Choroid plexus epithelial cell (primary cell): ENCODE measurements around the gene PEPD.

Source experiments
- DNase-seq: peaks from one replicate; pipeline ENCODE4 v3.0.0-alpha.2; 2010; ENCODE audit warnings: low read depth
- H3K4me3 ChIP-seq: 2 replicates; pipeline ENCODE4 v1.5.1; 2011; ENCODE audit warnings: low read depth, mild to moderate bottlenecking, control low read depth, low read length, moderate library complexity
- CTCF ChIP-seq: conservative IDR thresholded peaks from 2 replicates; pipeline ENCODE4 v1.5.1; 2011; ENCODE audit warnings: low read depth, mild to moderate bottlenecking, control low read depth, inconsistent platforms, low read length, moderate library complexity

The PEPD gene

GRCh38 chr19:33499671-33500506 is 21.7 kb downstream of the PEPD start:
- DNase-seq, result no peak
- no peak overlapping the region for H3K4me3 ChIP-seq
- no peak for TF ChIP-seq CTCF

DNA sequence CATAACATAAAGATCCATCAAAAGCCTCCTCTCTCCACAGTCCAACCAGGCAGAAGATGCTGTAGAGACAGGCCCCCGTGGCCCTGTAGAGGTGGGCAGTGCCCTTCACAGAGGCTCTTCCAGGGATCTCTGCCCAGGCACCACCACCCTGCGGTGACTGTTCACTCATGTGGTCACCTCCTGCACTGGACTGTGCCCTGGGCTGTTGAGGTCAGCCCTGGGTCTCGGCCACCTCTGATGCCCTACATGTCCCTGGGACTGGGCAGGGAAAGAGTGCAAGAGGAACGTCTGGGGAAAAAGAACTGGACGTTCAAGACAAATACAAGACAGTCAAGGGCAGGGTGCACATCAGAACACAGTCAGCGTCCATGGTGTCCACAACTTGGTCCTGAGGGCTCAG is 22.3 kb downstream of the PEPD start:
- no peak for TF ChIP-seq CTCF
- no peak overlapping the region for H3K4me3 ChIP-seq
- DNase-seq, result no peak

DNA sequence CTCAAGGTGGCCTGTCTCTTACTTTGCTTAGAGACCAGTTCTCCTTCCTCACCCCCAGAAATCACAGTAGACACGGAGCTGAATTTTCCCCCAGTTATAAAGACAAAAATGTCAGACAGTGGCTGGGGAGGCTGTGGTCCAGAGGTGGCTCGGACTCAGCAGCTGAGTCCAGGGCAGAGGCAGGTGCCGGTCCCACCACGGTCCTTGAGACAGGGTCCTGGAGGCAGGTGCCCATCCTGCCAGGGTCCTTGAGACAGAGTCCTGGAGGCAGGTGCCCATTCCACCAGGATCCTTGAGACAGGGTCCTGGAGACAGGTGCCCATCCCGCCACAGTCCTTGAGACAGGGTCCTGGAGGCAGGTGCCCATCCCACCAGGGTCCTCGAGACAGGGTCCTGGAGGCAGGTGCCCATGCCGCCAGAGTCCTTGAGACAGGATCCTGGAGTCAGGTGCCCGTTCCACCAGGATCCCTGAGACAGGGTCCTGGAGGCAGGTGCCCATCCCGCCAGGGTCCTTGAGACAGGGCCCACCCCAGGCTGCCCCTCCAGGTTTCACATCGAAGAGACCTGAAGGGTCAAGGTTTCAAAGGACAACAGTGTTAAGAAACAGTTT is 23.1 kb downstream of the PEPD start:
- no peak for DNase-seq
- TF ChIP-seq CTCF, result no peak
- no peak overlapping the region for H3K4me3 ChIP-seq

- TF ChIP-seq CTCF, result no peak
- no peak overlapping the region for H3K4me3 ChIP-seq
- DNase-seq, result no peak
These were observed 23.8 kb downstream of the PEPD start for GRCh38 chr19:33497778-33498175.

GRCh38 chr19:33497131-33497777 is 24.3 kb downstream of the PEPD start:
- H3K4me3 ChIP-seq, result no peak overlapping the region
- no peak for DNase-seq
- TF ChIP-seq CTCF, result no peak

DNA sequence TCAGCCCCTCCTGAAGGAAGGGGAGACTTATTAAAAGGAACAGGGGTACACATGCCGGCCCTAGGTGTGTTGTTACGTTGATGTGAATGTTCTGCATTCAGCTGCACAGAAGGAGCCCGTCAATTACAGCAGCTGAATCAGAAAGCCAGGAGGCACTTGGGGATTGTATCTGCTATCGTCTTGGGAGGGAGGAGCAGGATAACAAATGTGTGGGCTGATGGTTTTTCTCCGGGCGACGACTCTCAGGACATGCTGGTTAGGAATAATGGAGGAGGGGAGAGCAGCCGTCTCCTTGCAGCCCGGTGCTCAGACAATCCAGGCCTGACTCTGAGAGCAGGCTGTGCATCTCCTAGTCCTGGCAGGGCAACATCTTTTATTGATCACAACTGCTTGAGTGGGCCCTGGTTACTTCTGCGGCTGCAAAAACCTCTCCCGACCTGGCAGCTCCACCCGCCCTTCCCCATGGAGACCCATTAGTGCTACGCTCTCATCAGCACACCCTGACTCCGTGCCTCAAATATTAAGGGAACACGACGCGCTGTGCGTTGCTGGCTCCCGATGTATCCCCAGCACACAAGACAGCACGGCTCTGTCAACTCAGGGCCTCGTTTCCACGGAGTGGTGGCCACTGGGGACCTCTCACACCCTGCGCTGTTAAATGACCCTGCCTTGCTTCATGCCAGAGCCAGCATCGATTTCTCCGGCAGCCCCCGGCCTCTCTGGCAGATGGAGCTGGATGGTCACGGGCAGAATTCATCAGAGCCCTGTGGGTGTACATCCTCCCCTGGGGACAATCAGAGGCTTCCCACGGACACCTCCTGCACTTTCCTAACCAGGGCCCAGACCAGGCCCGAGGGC is 25.3 kb downstream of the PEPD start:
- DNase-seq, result no peak
- H3K4me3 ChIP-seq, result no peak overlapping the region
- no peak for TF ChIP-seq CTCF
